HCT116 (cell line): ENCODE data around the gene RASAL2. TPM values are rescaled to one million over a fixed set of nuclear protein-coding genes. Genes with fewer than 3 reads are reported as not detected.

Source experiments
- CBX3 ChIP-seq: IDR thresholded peaks from 2 replicates; pipeline ENCODE4 v1.6.1; 2012; ENCODE audit warnings: low read depth
- ELF1 ChIP-seq: IDR thresholded peaks from 2 replicates; pipeline ENCODE4 v1.6.1; 2012; ENCODE audit warnings: low read depth, borderline replicate concordance
- EZH2 ChIP-seq: fragments of 200-600 bp; sonication (generic); IDR thresholded peaks from 2 replicates; pipeline ENCODE4 v1.6.1; 2017; ENCODE audit warnings: antibody characterized with exemption, mixed run types
- EZH2phosphoT487 ChIP-seq: fragments of 200-600 bp; IDR thresholded peaks from 2 replicates; pipeline ENCODE4 v1.6.1; 2018; ENCODE audit warnings: antibody characterized with exemption, borderline replicate concordance
- FOSL1 ChIP-seq: IDR thresholded peaks from 2 replicates; pipeline ENCODE4 v1.6.1; 2012; ENCODE audit warnings: low read depth
- JUND ChIP-seq: IDR thresholded peaks from 2 replicates; pipeline ENCODE4 v1.6.1; 2012
- POLR2A ChIP-seq: IDR thresholded peaks from 2 replicates; pipeline ENCODE4 v1.7.0; 2011; ENCODE audit warnings: borderline replicate concordance; ENCODE audit not compliant: insufficient read depth, insufficient read length; ENCODE audit errors: extremely low read depth
- POLR2AphosphoS5 ChIP-seq: IDR thresholded peaks from 2 replicates; pipeline ENCODE4 v1.6.1; 2011; ENCODE audit warnings: mild to moderate bottlenecking, low read depth, low read length, moderate library complexity
- RAD21 ChIP-seq: IDR thresholded peaks from 2 replicates; pipeline ENCODE4 v1.6.1; 2012; ENCODE audit warnings: low read depth, mild to moderate bottlenecking
- SP1 ChIP-seq: IDR thresholded peaks from 2 replicates; pipeline ENCODE4 v1.6.1; 2012; ENCODE audit warnings: low read depth
- total RNA-seq: library from RNA; stranded (reverse); gene quantifications from one replicate; pipeline ENCODE4 v1.2.1, GENCODE V29; 2021; ENCODE audit not compliant: unreplicated experiment
- TF ChIP-seq, protein P1 (sequence below): IDR thresholded peaks from 2 replicates; pipeline ENCODE4 v1.6.1; 2012
- TF ChIP-seq, protein P2 (sequence below), 3 experiments: fragments of 200-600 bp in 1 of 3; sonication (generic) in 1 of 3; IDR thresholded peaks in 2 of 3; conservative IDR thresholded peaks in 1 of 3; 2 replicates each; pipeline ENCODE4 v1.5.1; 2012 to 2017; ENCODE audit warnings: low read depth in 2 of 3, low read length in 2 of 3, antibody characterized with exemption in 1 of 3, borderline replicate concordance in 1 of 3, control low read depth in 1 of 3, mild to moderate bottlenecking in 1 of 3, mixed read lengths in 1 of 3, mixed run types in 1 of 3, moderate library complexity in 1 of 3; ENCODE audit not compliant: insufficient read depth in 1 of 3
- TF ChIP-seq, protein P3 (sequence below): IDR thresholded peaks from 2 replicates; pipeline ENCODE4 v1.6.1; 2012

RASAL2 gene
- total RNA-seq, 1 experiment from 2014 or later = 11.7 TPM

DNA sequence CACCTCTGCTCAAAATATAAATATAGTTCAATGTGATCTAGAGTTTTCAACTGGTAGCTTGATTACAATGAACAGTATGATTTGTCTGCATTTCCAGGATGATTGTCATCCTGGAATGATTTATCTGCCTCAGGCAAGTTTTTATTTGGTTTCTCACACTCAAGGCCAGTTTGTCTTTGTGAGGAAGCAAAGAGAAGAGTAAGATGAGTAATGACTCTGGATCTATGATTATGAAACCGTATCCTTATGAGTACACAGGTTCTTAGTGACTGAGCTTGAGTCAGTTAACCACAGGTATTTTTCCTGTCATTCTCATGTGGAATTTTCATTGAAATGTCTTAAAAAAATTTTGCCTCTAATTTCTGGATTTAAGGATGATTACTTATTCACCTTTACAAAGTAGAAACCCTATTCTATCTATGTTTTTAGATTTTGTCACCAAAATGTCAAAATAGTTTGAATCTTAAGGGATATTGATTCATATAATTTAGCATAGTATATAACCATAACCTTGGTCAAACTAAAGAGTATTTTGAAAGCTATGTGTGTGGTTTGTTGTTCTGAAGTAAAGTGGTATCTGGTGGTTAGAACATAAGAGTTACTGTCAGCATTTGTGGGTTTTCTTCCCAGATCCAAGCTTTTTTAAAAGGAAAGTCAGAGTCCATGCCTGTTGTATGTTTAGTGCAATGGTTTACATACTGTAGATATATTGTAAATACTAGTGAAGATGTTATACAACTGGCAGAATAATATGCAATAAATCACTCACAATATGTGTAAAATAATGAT, 145.0 kb downstream of the RASAL2 start (continued):
- TF ChIP-seq POLR2AphosphoS5 = peak; percentile 54; the same call in 1 of the 2 replicates
- TF ChIP-seq CBX3 = peak; percentile 93
- TF ChIP-seq EZH2phosphoT487 = no peak
- TF ChIP-seq SP1 = peak; percentile 99
- TF ChIP-seq FOSL1 = peak; percentile 100
- peak; percentile 99 for TF ChIP-seq JUND
- TF ChIP-seq, protein P1, sequence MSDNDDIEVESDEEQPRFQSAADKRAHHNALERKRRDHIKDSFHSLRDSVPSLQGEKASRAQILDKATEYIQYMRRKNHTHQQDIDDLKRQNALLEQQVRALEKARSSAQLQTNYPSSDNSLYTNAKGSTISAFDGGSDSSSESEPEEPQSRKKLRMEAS = peak; percentile 30
- no peak for TF ChIP-seq POLR2A
- TF ChIP-seq, protein P2, sequence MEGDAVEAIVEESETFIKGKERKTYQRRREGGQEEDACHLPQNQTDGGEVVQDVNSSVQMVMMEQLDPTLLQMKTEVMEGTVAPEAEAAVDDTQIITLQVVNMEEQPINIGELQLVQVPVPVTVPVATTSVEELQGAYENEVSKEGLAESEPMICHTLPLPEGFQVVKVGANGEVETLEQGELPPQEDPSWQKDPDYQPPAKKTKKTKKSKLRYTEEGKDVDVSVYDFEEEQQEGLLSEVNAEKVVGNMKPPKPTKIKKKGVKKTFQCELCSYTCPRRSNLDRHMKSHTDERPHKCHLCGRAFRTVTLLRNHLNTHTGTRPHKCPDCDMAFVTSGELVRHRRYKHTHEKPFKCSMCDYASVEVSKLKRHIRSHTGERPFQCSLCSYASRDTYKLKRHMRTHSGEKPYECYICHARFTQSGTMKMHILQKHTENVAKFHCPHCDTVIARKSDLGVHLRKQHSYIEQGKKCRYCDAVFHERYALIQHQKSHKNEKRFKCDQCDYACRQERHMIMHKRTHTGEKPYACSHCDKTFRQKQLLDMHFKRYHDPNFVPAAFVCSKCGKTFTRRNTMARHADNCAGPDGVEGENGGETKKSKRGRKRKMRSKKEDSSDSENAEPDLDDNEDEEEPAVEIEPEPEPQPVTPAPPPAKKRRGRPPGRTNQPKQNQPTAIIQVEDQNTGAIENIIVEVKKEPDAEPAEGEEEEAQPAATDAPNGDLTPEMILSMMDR (IDR thresholded peaks at IDR 0.05 in 2 of 3, conservative IDR thresholded peaks at IDR 0.05 in 1 of 3; ENCODE audit: borderline replicate concordance in 1 of 3, insufficient read depth in 1 of 3, low read depth in 2 of 3, low read length in 2 of 3) = no peak
- peak; percentile 29; the same call in 1 of the 2 replicates for TF ChIP-seq RAD21
- TF ChIP-seq ELF1 = peak; percentile 20; the same call in 1 of the 2 replicates
- no peak for TF ChIP-seq EZH2
- TF ChIP-seq, protein P3, sequence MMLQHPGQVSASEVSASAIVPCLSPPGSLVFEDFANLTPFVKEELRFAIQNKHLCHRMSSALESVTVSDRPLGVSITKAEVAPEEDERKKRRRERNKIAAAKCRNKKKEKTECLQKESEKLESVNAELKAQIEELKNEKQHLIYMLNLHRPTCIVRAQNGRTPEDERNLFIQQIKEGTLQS = peak; percentile 85
